A204.1 (cell line): ENCODE data around the gene GAMT.
A peak's percentile ranks its signal among the peaks of the same experiment; 100 is the strongest.

Experiments used
- FAIRE-seq: peaks from 2 replicates; lab custom pipeline; 2012; peaks lifted over from hg19 to GRCh38; lab: Jason Lieb, UNC

GAMT gene

GRCh38 chr19:1383312-1384084, 17.8 kb downstream of the GAMT start, which contains the start of gene NDUFS7:
Gene NDUFS7 (plus strand): TSS chr19:1383907. CDS start chr19:1383927, 20 bp downstream.
- FAIRE-seq: peak; percentile 83

- FAIRE-seq: no peak
Measured at GRCh38 chr19:1383017-1383311, 18.4 kb downstream of the GAMT start.

GRCh38 chr19:1382250-1382649, 19.1 kb downstream of the GAMT start:
- no peak for FAIRE-seq

- no peak for FAIRE-seq
Measured at GRCh38 chr19:1379961-1380489, 21.3 kb downstream of the GAMT start.

GRCh38 chr19:1379126-1379905, 22.0 kb downstream of the GAMT start:
- no peak for FAIRE-seq

GRCh38 chr19:1377965-1378785, 23.2 kb downstream of the GAMT start:
- no peak for FAIRE-seq

- no peak for FAIRE-seq
Measured at GRCh38 chr19:1377176-1377964, 24.0 kb downstream of the GAMT start.

- FAIRE-seq: no peak
Measured at GRCh38 chr19:1376415-1376805, 24.9 kb downstream of the GAMT start.

GRCh38 chr19:1374250-1374577, 27.1 kb downstream of the GAMT start:
- FAIRE-seq: no peak

GRCh38 chr19:1373534-1374249, 27.6 kb downstream of the GAMT start:
- no peak for FAIRE-seq

- FAIRE-seq: no peak
Measured at GRCh38 chr19:1373042-1373533, 28.3 kb downstream of the GAMT start.

GRCh38 chr19:1370579-1371361, 30.6 kb downstream of the GAMT start:
- no peak for FAIRE-seq

GRCh38 chr19:1369214-1369805, 32.0 kb downstream of the GAMT start:
- FAIRE-seq: no peak

- no peak for FAIRE-seq
Measured at GRCh38 chr19:1366899-1367870, 34.2 kb downstream of the GAMT start.

GRCh38 chr19:1366296-1366695, 35.0 kb downstream of the GAMT start:
- no peak for FAIRE-seq

- no peak for FAIRE-seq
Measured at GRCh38 chr19:1365319-1366269, 35.7 kb downstream of the GAMT start.

- FAIRE-seq: peak; percentile 70
Measured at GRCh38 chr19:1364070-1364704, 37.2 kb downstream of the GAMT start.
